OCI-LY7 (cell line): ENCODE data around the gene PLA2R1. TPM values are rescaled to one million over a fixed set of nuclear protein-coding genes. Genes with fewer than 3 reads are reported as not detected.

Experiments used
- BruUV-seq: library from RNA; stranded (reverse); fragments of 400-500 nt; replicated peaks from 2 replicates; lab custom pipeline; 2021; lab: Mats Ljungman, UMichigan
- CTCF ChIA-PET: fragments of 300-600 bp; sonication (Branson Sonifier 250); formaldehyde crosslinking; loops from one replicate; lab custom pipeline; 2022; ENCODE audit warnings: antibody characterized with exemption; ENCODE audit not compliant: unreplicated experiment; lab: Charles Lee
- POLR2A ChIA-PET: fragments of 300-600 bp; sonication (Branson Sonifier 250); formaldehyde crosslinking; loops from one replicate; lab custom pipeline; 2022; ENCODE audit warnings: antibody characterized with exemption; lab: Charles Lee
- DNase-seq: peaks from one replicate; pipeline ENCODE4 v3.0.0-alpha.2; 2015; ENCODE audit warnings: low spot score
- H2AFZ ChIP-seq: fragments of 200-600 bp; sonication (generic), shearing (Covaris generic); 2 replicates; pipeline ENCODE4 v1.6.1; 2014; ENCODE audit warnings: mild to moderate bottlenecking, antibody characterized with exemption, low read length, moderate library complexity
- H3K27ac ChIP-seq: fragments of 200-600 bp; sonication (generic); 2 replicates; pipeline ENCODE4 v1.5.1; 2014; ENCODE audit warnings: mixed run types, low read depth, mild to moderate bottlenecking, moderate library complexity, low read length, inconsistent platforms; ENCODE audit not compliant: poor library complexity, severe bottlenecking
- H3K36me3 ChIP-seq: fragments of 200-600 bp; sonication (generic); 2 replicates; pipeline ENCODE4 v1.6.1; 2014; ENCODE audit warnings: mild to moderate bottlenecking, antibody characterized with exemption, low read length, moderate library complexity, mixed read lengths; ENCODE audit not compliant: insufficient read depth
- H3K4me1 ChIP-seq: fragments of 200-600 bp; sonication (generic); 2 replicates; pipeline ENCODE4 v1.5.1; 2014; ENCODE audit warnings: mild to moderate bottlenecking, low read length; ENCODE audit not compliant: insufficient read depth, poor library complexity, severe bottlenecking
- H3K4me2 ChIP-seq: fragments of 200-600 bp; sonication (generic); 2 replicates; pipeline ENCODE4 v1.6.1; 2014; ENCODE audit warnings: mild to moderate bottlenecking, low read length
- H3K4me3 ChIP-seq: fragments of 200-600 bp; sonication (generic); 2 replicates; pipeline ENCODE4 v1.5.1; 2014; ENCODE audit warnings: mild to moderate bottlenecking, low read depth, low read length; ENCODE audit not compliant: poor library complexity, severe bottlenecking
- H3K79me2 ChIP-seq: fragments of 200-600 bp; sonication (generic); 2 replicates; pipeline ENCODE4 v1.6.1; 2016; ENCODE audit warnings: low read depth, mild to moderate bottlenecking, low read length, moderate library complexity, mixed read lengths; ENCODE audit not compliant: insufficient read depth
- H3K9me2 ChIP-seq: fragments of 200-600 bp; sonication (generic); 2 replicates; pipeline ENCODE4 v1.6.1; 2016; ENCODE audit warnings: mild to moderate bottlenecking, low read length, mixed read lengths; ENCODE audit not compliant: insufficient read depth
- H3K9me3 ChIP-seq: fragments of 200-600 bp; sonication (generic); 2 replicates; pipeline ENCODE4 v1.6.1; 2014; ENCODE audit warnings: mild to moderate bottlenecking, mixed run types, low read length, mixed read lengths
- H4K20me1 ChIP-seq: fragments of 200-600 bp; sonication (generic); 2 replicates; pipeline ENCODE4 v1.6.1; 2014; ENCODE audit warnings: mild to moderate bottlenecking, antibody characterized with exemption, low read length, moderate library complexity, mixed read lengths; ENCODE audit not compliant: insufficient read depth
- CTCF ChIP-seq: fragments of 200-600 bp; sonication (generic); conservative IDR thresholded peaks from 2 replicates; pipeline ENCODE4 v1.5.1; 2014; ENCODE audit warnings: mild to moderate bottlenecking, antibody characterized with exemption, low read length, moderate library complexity, mixed read lengths
- EZH2phosphoT487 ChIP-seq: fragments of 200-600 bp; sonication (generic); IDR thresholded peaks from 2 replicates; pipeline ENCODE4 v1.6.1; 2018; ENCODE audit warnings: low read depth, borderline replicate concordance, mild to moderate bottlenecking, mixed run types, antibody characterized with exemption, low read length, moderate library complexity, mixed read lengths
- intact Hi-C: fragments of 100-400 bp; cut with micrococcal nuclease; formaldehyde crosslinking; loops from one replicate; pipeline ENCODE4 v1.10.0; 2022; ENCODE audit not compliant: unreplicated experiment
- total RNA-seq, 2 experiments: library from RNA; depleted of rRNA in 1 of 2; stranded (reverse); fragments of >200 nt in 1 of 2; shearing (Covaris generic) in 1 of 2; gene quantifications; 2 replicates each; pipeline ENCODE4 v1.2.3, GENCODE V29; 2014 to 2022

Gene PLA2R1
- total RNA-seq, 2 experiments from 2014 or later, result not detected

GRCh38 chr2:159996792-159997546, 65.4 kb downstream of the PLA2R1 start:
- no peaks in the 10 kb centered on the region for H3K4me1 ChIP-seq
- H3K79me2 ChIP-seq, result no peaks in the 10 kb centered on the region
- no peaks in the 10 kb centered on the region for H3K9me2 ChIP-seq
- H3K4me3 ChIP-seq, result no peak overlapping the region
- H4K20me1 ChIP-seq, result no peaks in the 10 kb centered on the region
- no peak overlapping the region for H3K4me2 ChIP-seq
- no peaks in the 10 kb centered on the region for H3K9me3 ChIP-seq
- no peak for TF ChIP-seq CTCF
- TF ChIP-seq EZH2phosphoT487, result no peak
- POLR2A ChIA-PET, result no interaction called here
- no TSS peak for BruUV-seq
- H3K27ac ChIP-seq, result no peak overlapping the region
- no peak for DNase-seq
- H3K36me3 ChIP-seq, result no peaks in the 10 kb centered on the region
- intact Hi-C loops, result no loop called here
- no peak overlapping the region for H2AFZ ChIP-seq
- CTCF ChIA-PET, result no interaction called here

- DNase-seq, result no peak
- POLR2A ChIA-PET, result interaction anchor here (1.0 kb wide), 1 partner anchor 27 kb away, joined by 3 read pairs; no protein-coding TSS in a partner anchor
- Histone ChIP-seq H3K79me2 (no peaks in the 10 kb centered on the region), H2AFZ (no peak overlapping the region), H3K4me2 (no peak overlapping the region), H4K20me1 (no peaks in the 10 kb centered on the region), H3K9me3 (no peaks in the 10 kb centered on the region), H3K36me3 (no peaks in the 10 kb centered on the region), H3K9me2 (no peaks in the 10 kb centered on the region), H3K4me1 (no peaks in the 10 kb centered on the region), H3K4me3 (no peak overlapping the region), H3K27ac (no peak overlapping the region)
- TF ChIP-seq EZH2phosphoT487 (no peak), CTCF (no peak)
- CTCF ChIA-PET, result no interaction called here
- BruUV-seq, result no TSS peak
- intact Hi-C loops, result no loop called here
Observed at GRCh38 chr2:159995038-159995437, 67.4 kb downstream of the PLA2R1 start.

GRCh38 chr2:159989249-159989648, 73.2 kb downstream of the PLA2R1 start:
- no peak for DNase-seq
- POLR2A ChIA-PET, result interaction anchor here (0.5 to 0.7 kb wide), 2 partner anchors 21 to 1070 kb away, joined by 3 read pairs; no protein-coding TSS in a partner anchor
- H3K4me3 ChIP-seq, result no peak overlapping the region
- BruUV-seq, result no TSS peak
- H3K4me2 ChIP-seq, result no peak overlapping the region
- H3K9me2 ChIP-seq, result no peaks in the 10 kb centered on the region
- intact Hi-C loops, result no loop called here
- no peak overlapping the region for H2AFZ ChIP-seq
- H3K36me3 ChIP-seq, result no peaks in the 10 kb centered on the region
- CTCF ChIA-PET, result no interaction called here
- no peak for TF ChIP-seq EZH2phosphoT487
- TF ChIP-seq CTCF, result no peak
- no peak overlapping the region for H3K27ac ChIP-seq
- no peaks in the 10 kb centered on the region for H3K4me1 ChIP-seq
- no peaks in the 10 kb centered on the region for H4K20me1 ChIP-seq
- H3K79me2 ChIP-seq, result no peaks in the 10 kb centered on the region
- no peaks in the 10 kb centered on the region for H3K9me3 ChIP-seq
